H1 (cell line): Measurements from ENCODE around the gene GMPR2. TPM values are rescaled to one million over a fixed set of nuclear protein-coding genes. Genes with fewer than 3 reads are reported as not detected.
"Not testable (repeated sequence)": the region's sequence is repeated elsewhere in the genome, so short reads cannot be mapped to it uniquely, and the experiment has no call there.

Source experiments
- CTCF ChIA-PET: fragments of 300-600 bp; sonication (Branson Sonifier 250); formaldehyde crosslinking; loops from one replicate; lab custom pipeline; 2021; ENCODE audit not compliant: partially characterized antibody; lab: Charles Lee
- POLR2A ChIA-PET: fragments of 300-600 bp; sonication (Branson Sonifier 250); formaldehyde crosslinking; loops from one replicate; lab custom pipeline; 2021; ENCODE audit warnings: inconsistent platforms; ENCODE audit not compliant: partially characterized antibody; lab: Charles Lee
- DNase-seq, 2 experiments: peaks; one replicate each; pipeline versions ENCODE4 v3.0.0 to v3.0.0-alpha.2; 2010 to 2022; ENCODE audit warnings: low spot score in 2 of 2, low read depth in 1 of 2, mixed read lengths in 1 of 2
- FAIRE-seq: peaks from 2 replicates; lab custom pipeline; 2011; peaks lifted over from hg19 to GRCh38; lab: Jason Lieb, UNC
- H2AFZ ChIP-seq: 2 replicates; pipeline ENCODE4 v1.8.1; 2012; ENCODE audit warnings: low read length, inconsistent platforms
- H2AK5ac ChIP-seq: 2 replicates; pipeline ENCODE4 v1.6.1; 2013; ENCODE audit warnings: low read depth, low read length
- H2BK120ac ChIP-seq: replicated peaks from 2 replicates; pipeline ENCODE3; 2013; ENCODE audit warnings: low read depth, low read length, inconsistent platforms
- H2BK12ac ChIP-seq: 2 replicates; pipeline ENCODE4 v1.6.1; 2013; ENCODE audit warnings: low read depth, low read length
- H2BK15ac ChIP-seq: 2 replicates; pipeline ENCODE4 v1.6.1; 2013; ENCODE audit warnings: low read length
- H2BK20ac ChIP-seq: 2 replicates; pipeline ENCODE4 v1.6.1; 2013; ENCODE audit warnings: low read length
- H2BK5ac ChIP-seq: 2 replicates; pipeline ENCODE4 v1.6.1; 2013; ENCODE audit warnings: low read depth, low read length
- H3K14ac ChIP-seq: 2 replicates; pipeline ENCODE4 v1.6.1; 2013; ENCODE audit warnings: inconsistent platforms; ENCODE audit not compliant: insufficient read length
- H3K18ac ChIP-seq: 2 replicates; pipeline ENCODE4 v1.6.1; 2013; ENCODE audit warnings: low read length; ENCODE audit errors: extremely low read depth
- H3K23ac ChIP-seq: 2 replicates; pipeline ENCODE4 v1.6.1; 2013; ENCODE audit warnings: inconsistent platforms; ENCODE audit not compliant: insufficient read length
- H3K23me2 ChIP-seq: 2 replicates; pipeline ENCODE4 v1.6.1; 2013; ENCODE audit warnings: low read depth, low read length
- H3K27ac ChIP-seq: 2 replicates; pipeline ENCODE4 v1.6.1; 2011; ENCODE audit warnings: low read depth, low read length, inconsistent platforms
- H3K27me3 ChIP-seq, 4 experiments: replicated peaks in 1 of 4; 1 replicate in 1 of 4; 2 replicates in 3 of 4; pipeline versions ENCODE4 v1.6.1 to v1.8.1; 2011 to 2013; ENCODE audit warnings: low read length in 3 of 4, mild to moderate bottlenecking in 3 of 4, inconsistent platforms in 2 of 4, mixed read lengths in 2 of 4, moderate library complexity in 1 of 4; ENCODE audit not compliant: control insufficient read depth in 3 of 4, insufficient read depth in 3 of 4; ENCODE audit errors: extremely low read depth in 1 of 4
- H3K36me3 ChIP-seq, 4 experiments: 2 replicates each; pipeline versions ENCODE4 v1.6.1 to v1.8.1; 2011 to 2013; ENCODE audit warnings: mild to moderate bottlenecking in 4 of 4, low read length in 3 of 4, moderate library complexity in 2 of 4, control low read depth in 1 of 4, inconsistent platforms in 1 of 4; ENCODE audit not compliant: insufficient read depth in 4 of 4, control insufficient read depth in 2 of 4
- H3K4ac ChIP-seq: replicated peaks from 2 replicates; pipeline ENCODE3; 2013; ENCODE audit warnings: low read length, low read depth, mixed read lengths, inconsistent platforms; ENCODE audit not compliant: insufficient read length
- H3K4me1 ChIP-seq, 4 experiments: replicated peaks in 1 of 4; 1 replicate in 1 of 4; 2 replicates in 3 of 4; pipeline versions ENCODE4 v1.6.1 to v1.8.1; 2011 to 2013; ENCODE audit warnings: low read length in 3 of 4, inconsistent platforms in 2 of 4, mixed read lengths in 1 of 4; ENCODE audit not compliant: insufficient read depth in 4 of 4, control insufficient read depth in 3 of 4
- H3K4me2 ChIP-seq, 2 experiments: 2 replicates each; pipeline versions ENCODE4 v1.6.1 to v1.8.1; 2011 to 2013; ENCODE audit warnings: low read depth in 2 of 2, low read length in 2 of 2, control low read depth in 1 of 2, inconsistent platforms in 1 of 2, mild to moderate bottlenecking in 1 of 2; ENCODE audit not compliant: insufficient read depth in 1 of 2
- H3K4me3 ChIP-seq, 4 experiments: fragments of 200-600, 300-600 bp in 1 of 4; sonication (generic), shearing (Covaris generic), sonication (Bioruptor Twin) in 1 of 4; 2 replicates each; pipeline versions ENCODE4 v1.5.1 to v1.8.1; 2011 to 2016; ENCODE audit warnings: low read length in 4 of 4, low read depth in 3 of 4, control low read depth in 2 of 4, inconsistent platforms in 2 of 4, mild to moderate bottlenecking in 2 of 4, mixed read lengths in 1 of 4, moderate library complexity in 1 of 4; ENCODE audit not compliant: insufficient read depth in 2 of 4; ENCODE audit errors: extremely low read depth in 1 of 4
- H3K56ac ChIP-seq: replicated peaks from 2 replicates; pipeline ENCODE3; 2013; ENCODE audit warnings: low read depth, mild to moderate bottlenecking, mixed read lengths, low read length, inconsistent platforms; ENCODE audit not compliant: insufficient read length
- H3K79me1 ChIP-seq: 2 replicates; pipeline ENCODE4 v1.6.1; 2013; ENCODE audit warnings: low read depth, low read length, control low read depth
- H3K79me2 ChIP-seq, 2 experiments: 2 replicates each; pipeline versions ENCODE4 v1.6.1 to v1.8.1; 2012 to 2013; ENCODE audit warnings: low read length in 2 of 2, mild to moderate bottlenecking in 2 of 2, inconsistent platforms in 1 of 2; ENCODE audit not compliant: insufficient read depth in 2 of 2, control insufficient read depth in 1 of 2
- H3K9ac ChIP-seq, 4 experiments: replicated peaks in 1 of 4; 1 replicate in 1 of 4; 2 replicates in 3 of 4; pipeline versions ENCODE4 v1.6.1 to v1.8.1; 2011 to 2013; ENCODE audit warnings: low read depth in 3 of 4, low read length in 3 of 4, control low read depth in 2 of 4, mild to moderate bottlenecking in 2 of 4, moderate library complexity in 2 of 4, inconsistent platforms in 1 of 4; ENCODE audit errors: extremely low read depth in 1 of 4
- H3K9me3 ChIP-seq, 2 experiments: 2 replicates each; pipeline versions ENCODE4 v1.6.1 to v1.8.1; 2012 to 2013; ENCODE audit warnings: mild to moderate bottlenecking in 2 of 2, moderate library complexity in 2 of 2, control low read depth in 1 of 2, inconsistent platforms in 1 of 2, low read depth in 1 of 2, low read length in 1 of 2, mixed read lengths in 1 of 2; ENCODE audit not compliant: insufficient read depth in 2 of 2
- H4K20me1 ChIP-seq, 2 experiments: replicated peaks in 1 of 2; 2 replicates each; pipeline versions ENCODE3 to v1.8.1; 2011 to 2013; ENCODE audit warnings: inconsistent platforms in 2 of 2, low read length in 2 of 2, mild to moderate bottlenecking in 1 of 2; ENCODE audit not compliant: insufficient read depth in 2 of 2, control insufficient read depth in 1 of 2
- H4K5ac ChIP-seq: 2 replicates; pipeline ENCODE4 v1.6.1; 2013; ENCODE audit warnings: low read length, low read depth, mixed read lengths, inconsistent platforms; ENCODE audit not compliant: insufficient read length
- H4K8ac ChIP-seq: 2 replicates; pipeline ENCODE4 v1.8.0; 2013; ENCODE audit warnings: mild to moderate bottlenecking, moderate library complexity, low read length, inconsistent platforms; ENCODE audit not compliant: insufficient read depth; ENCODE audit errors: extremely low read depth
- H4K91ac ChIP-seq: replicated peaks from 2 replicates; pipeline ENCODE3; 2013; ENCODE audit warnings: low read length, mixed read lengths, inconsistent platforms; ENCODE audit not compliant: insufficient read length
- WGBS, 2 experiments: shearing (Covaris generic) in 1 of 2; methylation state at CpG; one replicate each; pipeline versions ENCODE4 v1.1.6 to v1.1.7; 2013 to 2015; ENCODE audit warnings: low lambda C conversion rate in 2 of 2, mixed read lengths in 2 of 2, inconsistent platforms in 1 of 2, low coverage in 1 of 2, missing lambda C conversion rate in 1 of 2; ENCODE audit not compliant: insufficient replicate concordance in 2 of 2, insufficient coverage in 1 of 2, insufficient read length in 1 of 2; ENCODE audit errors: extremely low coverage in 1 of 2, missing lambda C conversion rate in 1 of 2; 5-methylcytosine and 5-hydroxymethylcytosine counted together
- polyA plus RNA-seq, 7 experiments: library from polyadenylated mRNA; depleted of rRNA in 3 of 7; stranded (reverse) in 5 of 7; unstranded in 2 of 7; fragments of >200 nt in 5 of 7; fragments of 200-250 nt in 2 of 7; gene quantifications; 1 replicate in 5 of 7; 2 replicates in 1 of 7; 4 replicates in 1 of 7; pipeline versions ENCODE4 v1.2.1 to v1.2.3, GENCODE V29; 2011 to 2013; ENCODE audit warnings: missing spikeins in 2 of 7, mixed read lengths in 2 of 7
- total RNA-seq: library from RNA; stranded (reverse); fragmentation: NEBNext Ultra II Directional; extraction: Animal tissue kit (Norgen Biotek cat#: 25700); gene quantifications from 2 replicates; pipeline ENCODE4 v1.2.1, GENCODE V29; 2021

Gene GMPR2
- total and polyA plus RNA-seq, 2 of the 8 experiments (the other 6 are each of a cell fraction or from before 2014, with no cell fraction given) = 61.6 to 85.3 TPM

GRCh38 chr14:24216876-24217275 lies 15.9 kb upstream of the GMPR2 start:
- H2AK5ac ChIP-seq, H2BK20ac ChIP-seq, H4K5ac ChIP-seq, H2BK120ac ChIP-seq, H2BK5ac ChIP-seq, H3K27me3 ChIP-seq, H3K4me1 ChIP-seq, H3K79me1 ChIP-seq, H4K20me1 ChIP-seq, H3K36me3 ChIP-seq, H3K4ac ChIP-seq, H3K9ac ChIP-seq, H3K9me3 ChIP-seq, H2AFZ ChIP-seq, H3K27ac ChIP-seq, H3K23me2 ChIP-seq, H2BK15ac ChIP-seq, H3K4me2 ChIP-seq, H3K56ac ChIP-seq, DNase-seq, H2BK12ac ChIP-seq, FAIRE-seq, H4K91ac ChIP-seq, H3K18ac ChIP-seq, H3K23ac ChIP-seq, H4K8ac ChIP-seq, H3K4me3 ChIP-seq, H3K14ac ChIP-seq: not testable (repeated sequence)
- CTCF ChIA-PET = interaction anchor here (0.8 to 2.1 kb wide), 6 partner anchors 9 to 81 kb away, joined by 3 to 6 read pairs (median 3); no protein-coding TSS in a partner anchor
- H3K79me2 ChIP-seq = peaks cover 0 to 14% of the 10 kb centered on the region in 2 experiments; a peak in 2 of 4 replicates
- WGBS, 2 experiments = 92% methylated on average over 1 of the region's 1 CpG; no CpG with 5 or more reads in 1 of the 2 experiments
- POLR2A ChIA-PET = interaction anchor here (1.4 to 3.3 kb wide), 4 partner anchors 11 to 54 kb away, joined by 5 to 13 read pairs (median 10); partner anchors contain the start of genes RABGGTA and TINF2
